H1 (cell line): ENCODE data around the gene DCXR. TPM values are rescaled to one million over a fixed set of nuclear protein-coding genes. Genes with fewer than 3 reads are reported as not detected.

ENCODE experiments used
- CTCF ChIA-PET: fragments of 300-600 bp; sonication (Branson Sonifier 250); formaldehyde crosslinking; loops from one replicate; lab custom pipeline; 2021; ENCODE audit not compliant: partially characterized antibody; lab: Charles Lee
- POLR2A ChIA-PET: fragments of 300-600 bp; sonication (Branson Sonifier 250); formaldehyde crosslinking; loops from one replicate; lab custom pipeline; 2021; ENCODE audit warnings: inconsistent platforms; ENCODE audit not compliant: partially characterized antibody; lab: Charles Lee
- DNase-seq, 2 experiments: peaks; one replicate each; pipeline versions ENCODE4 v3.0.0 to v3.0.0-alpha.2; 2010 to 2022; ENCODE audit warnings: low spot score in 2 of 2, low read depth in 1 of 2, mixed read lengths in 1 of 2
- FAIRE-seq: peaks from 2 replicates; lab custom pipeline; 2011; peaks lifted over from hg19 to GRCh38; lab: Jason Lieb, UNC
- H2AFZ ChIP-seq: 2 replicates; pipeline ENCODE4 v1.8.1; 2012; ENCODE audit warnings: low read length, inconsistent platforms
- H2AK5ac ChIP-seq: 2 replicates; pipeline ENCODE4 v1.6.1; 2013; ENCODE audit warnings: low read depth, low read length
- H2BK120ac ChIP-seq: replicated peaks from 2 replicates; pipeline ENCODE3; 2013; ENCODE audit warnings: low read depth, low read length, inconsistent platforms
- H2BK12ac ChIP-seq: 2 replicates; pipeline ENCODE4 v1.6.1; 2013; ENCODE audit warnings: low read depth, low read length
- H2BK15ac ChIP-seq: 2 replicates; pipeline ENCODE4 v1.6.1; 2013; ENCODE audit warnings: low read length
- H2BK20ac ChIP-seq: 2 replicates; pipeline ENCODE4 v1.6.1; 2013; ENCODE audit warnings: low read length
- H2BK5ac ChIP-seq: 2 replicates; pipeline ENCODE4 v1.6.1; 2013; ENCODE audit warnings: low read depth, low read length
- H3K14ac ChIP-seq: 2 replicates; pipeline ENCODE4 v1.6.1; 2013; ENCODE audit warnings: inconsistent platforms; ENCODE audit not compliant: insufficient read length
- H3K18ac ChIP-seq: 2 replicates; pipeline ENCODE4 v1.6.1; 2013; ENCODE audit warnings: low read length; ENCODE audit errors: extremely low read depth
- H3K23ac ChIP-seq: 2 replicates; pipeline ENCODE4 v1.6.1; 2013; ENCODE audit warnings: inconsistent platforms; ENCODE audit not compliant: insufficient read length
- H3K23me2 ChIP-seq: 2 replicates; pipeline ENCODE4 v1.6.1; 2013; ENCODE audit warnings: low read depth, low read length
- H3K27ac ChIP-seq: 2 replicates; pipeline ENCODE4 v1.6.1; 2011; ENCODE audit warnings: low read depth, low read length, inconsistent platforms
- H3K27me3 ChIP-seq, 4 experiments: replicated peaks in 1 of 4; 1 replicate in 1 of 4; 2 replicates in 3 of 4; pipeline versions ENCODE4 v1.6.1 to v1.8.1; 2011 to 2013; ENCODE audit warnings: low read length in 3 of 4, mild to moderate bottlenecking in 3 of 4, inconsistent platforms in 2 of 4, mixed read lengths in 2 of 4, moderate library complexity in 1 of 4; ENCODE audit not compliant: control insufficient read depth in 3 of 4, insufficient read depth in 3 of 4; ENCODE audit errors: extremely low read depth in 1 of 4
- H3K36me3 ChIP-seq, 4 experiments: 2 replicates each; pipeline versions ENCODE4 v1.6.1 to v1.8.1; 2011 to 2013; ENCODE audit warnings: mild to moderate bottlenecking in 4 of 4, low read length in 3 of 4, moderate library complexity in 2 of 4, control low read depth in 1 of 4, inconsistent platforms in 1 of 4; ENCODE audit not compliant: insufficient read depth in 4 of 4, control insufficient read depth in 2 of 4
- H3K4ac ChIP-seq: replicated peaks from 2 replicates; pipeline ENCODE3; 2013; ENCODE audit warnings: low read length, low read depth, mixed read lengths, inconsistent platforms; ENCODE audit not compliant: insufficient read length
- H3K4me1 ChIP-seq, 4 experiments: replicated peaks in 1 of 4; 1 replicate in 1 of 4; 2 replicates in 3 of 4; pipeline versions ENCODE4 v1.6.1 to v1.8.1; 2011 to 2013; ENCODE audit warnings: low read length in 3 of 4, inconsistent platforms in 2 of 4, mixed read lengths in 1 of 4; ENCODE audit not compliant: insufficient read depth in 4 of 4, control insufficient read depth in 3 of 4
- H3K4me2 ChIP-seq, 2 experiments: 2 replicates each; pipeline versions ENCODE4 v1.6.1 to v1.8.1; 2011 to 2013; ENCODE audit warnings: low read depth in 2 of 2, low read length in 2 of 2, control low read depth in 1 of 2, inconsistent platforms in 1 of 2, mild to moderate bottlenecking in 1 of 2; ENCODE audit not compliant: insufficient read depth in 1 of 2
- H3K4me3 ChIP-seq, 4 experiments: fragments of 200-600, 300-600 bp in 1 of 4; sonication (generic), shearing (Covaris generic), sonication (Bioruptor Twin) in 1 of 4; 2 replicates each; pipeline versions ENCODE4 v1.5.1 to v1.8.1; 2011 to 2016; ENCODE audit warnings: low read length in 4 of 4, low read depth in 3 of 4, control low read depth in 2 of 4, inconsistent platforms in 2 of 4, mild to moderate bottlenecking in 2 of 4, mixed read lengths in 1 of 4, moderate library complexity in 1 of 4; ENCODE audit not compliant: insufficient read depth in 2 of 4; ENCODE audit errors: extremely low read depth in 1 of 4
- H3K56ac ChIP-seq: replicated peaks from 2 replicates; pipeline ENCODE3; 2013; ENCODE audit warnings: low read depth, mild to moderate bottlenecking, mixed read lengths, low read length, inconsistent platforms; ENCODE audit not compliant: insufficient read length
- H3K79me1 ChIP-seq: 2 replicates; pipeline ENCODE4 v1.6.1; 2013; ENCODE audit warnings: low read depth, low read length, control low read depth
- H3K79me2 ChIP-seq, 2 experiments: 2 replicates each; pipeline versions ENCODE4 v1.6.1 to v1.8.1; 2012 to 2013; ENCODE audit warnings: low read length in 2 of 2, mild to moderate bottlenecking in 2 of 2, inconsistent platforms in 1 of 2; ENCODE audit not compliant: insufficient read depth in 2 of 2, control insufficient read depth in 1 of 2
- H3K9ac ChIP-seq, 4 experiments: replicated peaks in 1 of 4; 1 replicate in 1 of 4; 2 replicates in 3 of 4; pipeline versions ENCODE4 v1.6.1 to v1.8.1; 2011 to 2013; ENCODE audit warnings: low read depth in 3 of 4, low read length in 3 of 4, control low read depth in 2 of 4, mild to moderate bottlenecking in 2 of 4, moderate library complexity in 2 of 4, inconsistent platforms in 1 of 4; ENCODE audit errors: extremely low read depth in 1 of 4
- H3K9me3 ChIP-seq, 2 experiments: 2 replicates each; pipeline versions ENCODE4 v1.6.1 to v1.8.1; 2012 to 2013; ENCODE audit warnings: mild to moderate bottlenecking in 2 of 2, moderate library complexity in 2 of 2, control low read depth in 1 of 2, inconsistent platforms in 1 of 2, low read depth in 1 of 2, low read length in 1 of 2, mixed read lengths in 1 of 2; ENCODE audit not compliant: insufficient read depth in 2 of 2
- H4K20me1 ChIP-seq, 2 experiments: replicated peaks in 1 of 2; 2 replicates each; pipeline versions ENCODE3 to v1.8.1; 2011 to 2013; ENCODE audit warnings: inconsistent platforms in 2 of 2, low read length in 2 of 2, mild to moderate bottlenecking in 1 of 2; ENCODE audit not compliant: insufficient read depth in 2 of 2, control insufficient read depth in 1 of 2
- H4K5ac ChIP-seq: 2 replicates; pipeline ENCODE4 v1.6.1; 2013; ENCODE audit warnings: low read length, low read depth, mixed read lengths, inconsistent platforms; ENCODE audit not compliant: insufficient read length
- H4K8ac ChIP-seq: 2 replicates; pipeline ENCODE4 v1.8.0; 2013; ENCODE audit warnings: mild to moderate bottlenecking, moderate library complexity, low read length, inconsistent platforms; ENCODE audit not compliant: insufficient read depth; ENCODE audit errors: extremely low read depth
- H4K91ac ChIP-seq: replicated peaks from 2 replicates; pipeline ENCODE3; 2013; ENCODE audit warnings: low read length, mixed read lengths, inconsistent platforms; ENCODE audit not compliant: insufficient read length
- EGR1 ChIP-seq: IDR thresholded peaks from 2 replicates; pipeline ENCODE4 v1.6.1; 2011; ENCODE audit warnings: low read depth, low read length, borderline replicate concordance
- RNF2 ChIP-seq: fragments of 200-900, 300-1000 bp; sonication (generic); IDR thresholded peaks from 2 replicates; pipeline ENCODE4 v1.7.1; 2016; ENCODE audit warnings: borderline replicate concordance, low read depth, mild to moderate bottlenecking, antibody characterized with exemption, low read length; ENCODE audit not compliant: poor library complexity, severe bottlenecking; ENCODE audit errors: missing control alignments
- TEAD4 ChIP-seq: IDR thresholded peaks from 2 replicates; pipeline ENCODE4 v1.6.1; 2012; ENCODE audit warnings: low read depth, low read length, inconsistent platforms, mixed read lengths
- WGBS, 2 experiments: shearing (Covaris generic) in 1 of 2; methylation state at CpG; one replicate each; pipeline versions ENCODE4 v1.1.6 to v1.1.7; 2013 to 2015; ENCODE audit warnings: low lambda C conversion rate in 2 of 2, mixed read lengths in 2 of 2, inconsistent platforms in 1 of 2, low coverage in 1 of 2, missing lambda C conversion rate in 1 of 2; ENCODE audit not compliant: insufficient replicate concordance in 2 of 2, insufficient coverage in 1 of 2, insufficient read length in 1 of 2; ENCODE audit errors: extremely low coverage in 1 of 2, missing lambda C conversion rate in 1 of 2; 5-methylcytosine and 5-hydroxymethylcytosine counted together
- polyA plus RNA-seq, 7 experiments: library from polyadenylated mRNA; depleted of rRNA in 3 of 7; stranded (reverse) in 5 of 7; unstranded in 2 of 7; fragments of >200 nt in 5 of 7; fragments of 200-250 nt in 2 of 7; gene quantifications; 1 replicate in 5 of 7; 2 replicates in 1 of 7; 4 replicates in 1 of 7; pipeline versions ENCODE4 v1.2.1 to v1.2.3, GENCODE V29; 2011 to 2013; ENCODE audit warnings: missing spikeins in 2 of 7, mixed read lengths in 2 of 7
- total RNA-seq: library from RNA; stranded (reverse); fragmentation: NEBNext Ultra II Directional; extraction: Animal tissue kit (Norgen Biotek cat#: 25700); gene quantifications from 2 replicates; pipeline ENCODE4 v1.2.1, GENCODE V29; 2021

DCXR gene
- total and polyA plus RNA-seq, 2 of the 8 experiments (the other 6 are each of a cell fraction or from before 2014, with no cell fraction given): 96.3 to 212 TPM

DNA sequence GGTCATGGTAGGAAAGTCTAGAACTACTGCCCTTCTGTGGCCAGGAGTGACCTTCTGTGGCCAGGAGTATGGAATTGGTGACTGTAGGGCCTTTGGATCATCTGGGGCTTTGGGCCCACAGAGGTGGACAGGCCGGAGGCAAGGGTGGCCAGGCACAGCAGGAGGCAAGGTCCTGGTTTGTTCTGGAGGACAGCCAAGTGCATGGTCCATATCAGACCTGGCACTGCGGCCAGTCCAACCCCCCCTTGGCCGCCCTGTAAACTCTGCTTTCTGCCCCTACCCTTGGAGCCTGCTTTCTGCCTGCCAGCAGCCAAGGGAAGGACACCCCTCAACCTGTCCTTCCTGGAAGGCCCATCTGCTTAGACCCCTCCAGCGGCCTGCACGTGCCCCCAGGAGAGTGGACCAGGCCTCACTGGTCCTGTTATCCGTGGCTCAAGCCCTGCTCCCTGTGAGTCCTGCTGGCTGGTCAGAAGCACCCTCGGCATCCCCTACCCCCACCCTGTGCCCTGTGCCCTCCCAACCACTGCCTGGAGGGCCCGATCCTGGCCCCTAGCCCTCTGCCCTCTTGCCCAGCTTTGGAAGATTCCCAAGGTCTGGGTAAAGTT, 2.3 kb upstream of the DCXR start:
- Histone ChIP-seq H3K79me1 (no peaks in the 10 kb centered on the region; the same call in 1 of the 2 replicates), H3K14ac (no peak overlapping the region), H3K4me3 (no peak overlapping the region), H4K5ac (no peak overlapping the region), H2BK20ac (peak overlapping the region; percentile 61), H4K8ac (no peak overlapping the region), H3K23me2 (peaks cover 9% of the 10 kb centered on the region; the same call in 1 of the 2 replicates), H2BK120ac (no peak overlapping the region), H3K56ac (no peak overlapping the region), H3K18ac (no peak overlapping the region), H3K79me2 (no peaks in the 10 kb centered on the region), H3K9me3 (no peaks in the 10 kb centered on the region), H3K23ac (no peak overlapping the region), H2AFZ (no peak overlapping the region), H2BK12ac (0 out of 2 replicates have a peak overlapping the region, but pooled peaks have one; percentile 39), H3K27ac (no peak overlapping the region), H2AK5ac (0 out of 2 replicates have a peak overlapping the region, but pooled peaks have one; percentile 48), H3K4ac (no peak overlapping the region), H3K4me2 (no peak overlapping the region), H2BK5ac (no peak overlapping the region), H3K27me3 (peaks cover 0 to 4% (median 0%) of the 10 kb centered on the region in 4 experiments; a peak in 1 of 7 replicates), H3K36me3 (no peaks in the 10 kb centered on the region), H3K9ac (no peak overlapping the region), H2BK15ac (no peak overlapping the region), H4K20me1 (peaks cover 2 to 8% of the 10 kb centered on the region in 2 experiments), H3K4me1 (peaks cover 3 to 21% (median 8%) of the 10 kb centered on the region in 4 experiments; a peak in 6 of 7 replicates), H4K91ac (no peak overlapping the region)
- CTCF ChIA-PET: interaction anchor here (0.7 to 4.1 kb wide), 3 partner anchors 10 to 37 kb away, joined by 3 to 21 read pairs (median 3); no protein-coding TSS in a partner anchor
- TF ChIP-seq EGR1 (no peak), TEAD4 (no peak), RNF2 (no peak)
- POLR2A ChIA-PET: interaction anchor here (1.2 kb wide), 1 partner anchor 11 kb away, joined by 5 read pairs; no protein-coding TSS in a partner anchor
- FAIRE-seq (no peak), DNase-seq (no peak)
- 90% methylated on average over 8 of the region's 8 CpGs; no CpG with 5 or more reads in 1 of the 2 experiments for WGBS, 2 experiments
